Suprapubic skin (tissue), 4 donors: ENCODE measurements around the gene ABCB11.

Experiments
- CTCF ChIP-seq, 2 donors: fragments of 200-600 bp in 1 of 2; fragments of 450-650 bp in 1 of 2; sonication (generic) in 1 of 2; IDR thresholded peaks; one replicate each; pipeline ENCODE4 v1.5.1; 2016 to 2019; ENCODE audit warnings: antibody characterized with exemption in 2 of 2, mild to moderate bottlenecking in 1 of 2, moderate library complexity in 1 of 2
- EP300 ChIP-seq: sonication (generic); formaldehyde crosslinking; IDR thresholded peaks from one replicate; pipeline ENCODE4 v1.6.1; 2017; ENCODE audit warnings: antibody characterized with exemption
- POLR2AphosphoS5 ChIP-seq, 3 donors: sonication (generic); formaldehyde crosslinking; IDR thresholded peaks; one replicate each; pipeline ENCODE4 v1.6.1; 2017; ENCODE audit warnings: antibody characterized with exemption in 3 of 3

DNA sequence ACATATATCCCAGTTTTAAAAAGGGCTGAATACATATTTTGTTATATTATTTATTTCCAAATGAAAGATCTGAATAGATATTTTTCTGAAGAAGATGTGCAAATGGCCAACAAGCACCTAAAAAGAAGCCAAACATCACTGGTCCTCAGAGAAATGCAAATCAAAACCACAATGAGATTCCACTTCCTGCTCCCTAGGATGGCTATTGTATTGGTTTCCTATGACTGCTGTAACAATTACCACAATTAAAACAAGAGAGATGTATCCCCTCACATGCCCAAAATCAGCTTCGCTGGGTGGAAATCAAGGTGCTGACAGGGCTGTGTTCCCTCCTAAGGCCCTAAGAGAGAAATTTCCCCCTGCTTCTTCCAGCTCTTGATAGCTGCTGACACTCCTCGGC is 23.2 kb downstream of the ABCB11 start:
- TF ChIP-seq CTCF (IDR thresholded peaks at IDR 0.05): no peak
- no peak for TF ChIP-seq EP300
- no peak for TF ChIP-seq POLR2AphosphoS5 (IDR thresholded peaks at IDR 0.05)
